Stimulated activated CD8-positive, alpha-beta memory T cell treated with anti-CD3 and anti-CD28 coated beads, Interleukin-4, amount 100 ng/mL, for 1 hour (primary cell): ENCODE data around the gene MORC3.
"Not testable (repeated sequence)": the region's sequence is repeated elsewhere in the genome, so short reads cannot be mapped to it uniquely, and the experiment has no call there.

Source experiments
- DNase-seq, 2 donors: peaks; one replicate each; pipeline ENCODE4 v3.0.0-alpha.2; 2020; ENCODE audit warnings: low read depth in 2 of 2, low spot score in 1 of 2

Gene MORC3, protein sequence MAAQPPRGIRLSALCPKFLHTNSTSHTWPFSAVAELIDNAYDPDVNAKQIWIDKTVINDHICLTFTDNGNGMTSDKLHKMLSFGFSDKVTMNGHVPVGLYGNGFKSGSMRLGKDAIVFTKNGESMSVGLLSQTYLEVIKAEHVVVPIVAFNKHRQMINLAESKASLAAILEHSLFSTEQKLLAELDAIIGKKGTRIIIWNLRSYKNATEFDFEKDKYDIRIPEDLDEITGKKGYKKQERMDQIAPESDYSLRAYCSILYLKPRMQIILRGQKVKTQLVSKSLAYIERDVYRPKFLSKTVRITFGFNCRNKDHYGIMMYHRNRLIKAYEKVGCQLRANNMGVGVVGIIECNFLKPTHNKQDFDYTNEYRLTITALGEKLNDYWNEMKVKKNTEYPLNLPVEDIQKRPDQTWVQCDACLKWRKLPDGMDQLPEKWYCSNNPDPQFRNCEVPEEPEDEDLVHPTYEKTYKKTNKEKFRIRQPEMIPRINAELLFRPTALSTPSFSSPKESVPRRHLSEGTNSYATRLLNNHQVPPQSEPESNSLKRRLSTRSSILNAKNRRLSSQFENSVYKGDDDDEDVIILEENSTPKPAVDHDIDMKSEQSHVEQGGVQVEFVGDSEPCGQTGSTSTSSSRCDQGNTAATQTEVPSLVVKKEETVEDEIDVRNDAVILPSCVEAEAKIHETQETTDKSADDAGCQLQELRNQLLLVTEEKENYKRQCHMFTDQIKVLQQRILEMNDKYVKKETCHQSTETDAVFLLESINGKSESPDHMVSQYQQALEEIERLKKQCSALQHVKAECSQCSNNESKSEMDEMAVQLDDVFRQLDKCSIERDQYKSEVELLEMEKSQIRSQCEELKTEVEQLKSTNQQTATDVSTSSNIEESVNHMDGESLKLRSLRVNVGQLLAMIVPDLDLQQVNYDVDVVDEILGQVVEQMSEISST

GRCh38 chr21:36319767-36320420 lies at the start of gene MORC3:
MORC3 (plus strand) TSS chr21:36320197; CDS start chr21:36320265, 68 bp downstream.
- peak; percentile 95 to 97 for DNase-seq

- DNase-seq: not testable (repeated sequence)
These were observed 49.0 kb upstream of the MORC3 start for GRCh38 chr21:36270786-36271695.

DNA sequence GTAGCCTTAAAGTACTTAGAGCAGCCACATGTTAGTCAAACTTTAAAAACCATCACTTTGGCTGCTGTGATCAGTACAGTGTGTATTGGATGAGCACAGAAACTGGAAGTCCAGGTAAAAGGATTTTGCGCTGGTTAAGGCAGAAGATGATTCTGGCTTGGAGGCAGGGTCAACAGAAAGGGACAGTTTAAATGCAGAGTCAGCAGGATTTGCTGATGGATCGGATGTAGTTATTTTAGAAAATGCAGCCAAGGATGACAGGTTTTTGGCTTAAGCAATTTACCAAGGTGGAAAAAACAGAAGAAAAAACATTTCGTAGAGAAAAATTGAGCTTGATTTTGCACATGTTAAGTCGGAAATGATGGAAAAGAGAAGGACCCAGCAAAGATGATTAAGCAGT lies 45.9 kb upstream of the MORC3 start:
- DNase-seq: no peak

GRCh38 chr21:36282568-36283230 lies 37.3 kb upstream of the MORC3 start:
- no peak for DNase-seq

DNA sequence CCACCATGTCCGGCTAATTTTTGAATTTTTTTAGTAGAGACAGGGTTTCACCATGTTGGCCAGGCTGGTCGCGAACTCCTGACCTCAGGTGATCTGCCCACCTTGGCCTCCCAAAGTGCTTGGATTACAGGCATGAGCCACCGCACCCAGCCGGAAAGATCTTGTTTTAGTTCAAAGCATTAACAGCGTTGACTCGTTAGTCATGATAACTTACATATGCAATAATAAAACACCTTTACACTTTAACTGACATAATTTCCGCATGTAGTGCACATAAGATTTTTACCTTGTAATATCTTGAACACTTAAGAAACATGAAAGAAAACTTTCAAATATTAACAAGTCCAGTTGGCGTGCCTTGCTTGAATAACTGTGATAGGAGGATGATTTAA lies 36.8 kb upstream of the MORC3 start:
- DNase-seq: not testable (repeated sequence)

DNA sequence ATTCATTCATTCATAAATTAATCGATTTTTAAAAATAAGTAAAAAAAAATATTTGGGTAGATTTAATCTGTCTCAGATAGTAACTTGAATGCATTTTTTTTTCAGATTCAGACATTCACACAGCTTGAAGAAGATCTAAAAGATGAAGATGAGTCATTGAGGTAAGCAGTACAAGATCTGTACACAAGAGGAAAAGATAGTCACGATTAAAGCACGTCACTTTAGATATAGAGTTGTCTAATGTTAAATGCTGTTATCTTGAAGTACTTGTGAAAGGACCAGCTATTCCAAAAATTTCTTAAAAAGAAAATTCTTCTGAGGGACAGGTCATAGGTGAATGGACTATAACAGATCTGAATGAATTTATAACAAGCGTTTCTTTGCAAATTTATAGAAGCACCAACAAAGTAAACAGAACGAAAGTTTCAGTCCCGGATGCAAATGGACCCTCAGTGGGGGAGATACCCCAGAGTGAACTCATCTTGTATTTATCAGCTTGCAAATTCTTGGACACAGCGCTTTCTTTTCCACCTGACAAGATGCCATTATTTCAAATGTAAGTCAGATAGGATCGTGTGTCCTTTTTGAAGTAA lies 31.2 kb upstream of the MORC3 start:
- no peak for DNase-seq

DNA sequence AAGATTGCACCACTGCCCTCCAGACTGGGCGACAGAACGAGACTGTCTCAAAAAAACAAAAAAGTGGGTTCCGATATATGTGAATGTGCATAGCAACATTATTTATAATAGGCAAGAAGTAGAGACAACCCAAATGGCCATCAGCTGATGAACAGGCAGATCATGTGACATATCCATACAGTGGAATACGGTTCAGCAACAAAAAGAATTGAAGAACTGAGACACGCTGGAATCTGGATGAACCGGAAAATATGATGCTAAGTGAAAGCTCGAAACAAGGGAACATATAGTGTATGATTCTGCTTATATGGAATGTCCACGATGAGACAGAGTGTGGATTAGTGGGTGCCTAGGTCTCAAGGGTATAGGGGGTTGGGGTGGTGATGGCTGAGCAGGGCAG lies 28.5 kb upstream of the MORC3 start:
- DNase-seq: no peak

DNA sequence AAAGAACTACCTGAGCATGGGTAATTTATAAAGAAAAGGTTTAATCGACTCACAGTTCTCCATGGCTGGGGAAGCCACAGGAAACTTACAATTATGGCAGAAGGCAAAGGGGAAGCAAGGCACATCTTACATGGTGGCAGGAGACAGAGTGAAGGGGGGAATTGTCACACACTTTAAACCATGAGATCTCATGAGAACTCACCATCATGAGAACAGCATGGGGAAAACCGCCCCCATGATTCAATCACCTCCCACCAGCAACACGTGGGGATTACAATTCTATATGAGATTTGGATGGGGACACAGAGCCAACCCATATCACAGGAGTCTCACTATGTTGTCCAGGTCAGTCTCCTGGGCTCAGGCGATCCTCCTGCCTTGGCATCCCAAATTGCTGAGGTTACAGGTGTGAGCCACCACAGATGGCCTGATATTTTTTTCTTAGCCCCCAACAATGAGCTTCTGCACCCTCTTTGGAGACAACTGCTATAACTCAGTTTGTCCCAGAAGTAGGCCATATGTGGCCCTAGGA lies 22.5 kb upstream of the MORC3 start:
- no peak for DNase-seq

DNA sequence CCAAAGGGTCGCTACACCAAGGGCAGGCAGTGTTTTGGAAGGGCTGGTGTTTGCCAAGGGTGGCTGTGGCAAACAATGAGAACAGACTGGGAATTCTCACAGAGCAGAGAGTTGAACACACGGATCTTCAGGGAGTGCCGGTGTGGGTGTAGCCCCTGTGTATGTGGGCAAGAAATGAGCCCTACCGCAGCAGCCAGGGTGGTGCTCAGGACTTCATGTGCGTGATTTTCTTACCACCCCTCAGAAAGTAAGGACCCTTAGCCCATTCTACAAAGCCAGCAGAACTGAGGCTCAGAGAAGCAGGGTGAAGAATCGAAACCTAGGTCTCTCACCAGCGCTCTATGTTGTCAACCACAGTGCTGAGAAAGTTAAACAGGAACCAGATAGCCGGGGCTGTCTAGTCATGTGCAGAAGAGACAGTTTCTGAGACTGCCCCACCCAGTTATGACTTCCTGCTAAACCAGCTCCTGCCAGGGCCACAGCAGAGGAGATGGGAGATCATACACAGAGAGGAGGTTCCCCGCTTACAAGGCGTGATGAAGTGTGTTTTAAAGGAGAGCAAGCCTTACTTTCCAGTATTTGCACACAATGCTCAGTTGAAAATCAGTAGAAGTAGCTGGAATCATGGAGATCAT lies 21.9 kb upstream of the MORC3 start:
- DNase-seq: peak; percentile 46 to 48

- DNase-seq: no peak
These were observed 13.0 kb upstream of the MORC3 start for GRCh38 chr21:36306872-36307534.

DNA sequence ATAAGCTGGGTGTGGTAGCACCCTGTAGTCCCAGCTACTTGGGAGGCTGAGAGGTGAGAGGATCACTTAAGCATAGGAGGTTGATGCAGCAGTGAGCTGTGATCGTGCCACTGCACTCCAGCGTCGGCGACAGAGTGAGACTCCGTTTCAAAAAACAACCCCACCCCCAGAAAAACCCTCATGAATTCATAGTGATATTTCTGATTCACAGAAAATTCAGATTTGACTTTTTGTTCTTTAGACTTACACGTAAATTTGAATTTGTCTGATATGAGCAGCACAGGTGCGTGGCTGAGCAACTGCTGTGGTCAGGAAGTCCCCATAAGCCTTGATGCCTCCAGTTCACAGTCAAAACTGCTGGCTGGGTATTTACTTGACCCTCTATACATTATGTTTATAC lies 10.0 kb upstream of the MORC3 start:
- no peak for DNase-seq

DNA sequence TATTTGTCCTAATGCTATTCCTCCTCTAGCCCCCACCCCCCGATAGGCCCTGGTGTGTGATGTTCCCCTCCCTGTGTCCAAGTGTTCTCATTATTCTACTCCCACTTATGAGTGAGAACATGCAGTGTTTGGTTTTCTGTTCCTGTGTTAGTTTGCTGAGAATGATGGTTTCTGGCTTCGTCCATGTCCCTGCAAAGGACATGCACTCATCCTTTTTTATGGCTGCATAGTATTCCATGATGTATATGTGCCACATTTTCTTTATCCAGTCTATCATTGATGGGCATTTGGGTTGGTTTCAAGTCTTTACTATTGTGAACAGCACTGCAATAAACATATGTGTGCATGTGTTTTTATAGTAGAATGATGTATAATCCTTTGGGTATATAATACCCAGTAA lies 6.6 kb upstream of the MORC3 start:
- not testable (repeated sequence) for DNase-seq

DNA sequence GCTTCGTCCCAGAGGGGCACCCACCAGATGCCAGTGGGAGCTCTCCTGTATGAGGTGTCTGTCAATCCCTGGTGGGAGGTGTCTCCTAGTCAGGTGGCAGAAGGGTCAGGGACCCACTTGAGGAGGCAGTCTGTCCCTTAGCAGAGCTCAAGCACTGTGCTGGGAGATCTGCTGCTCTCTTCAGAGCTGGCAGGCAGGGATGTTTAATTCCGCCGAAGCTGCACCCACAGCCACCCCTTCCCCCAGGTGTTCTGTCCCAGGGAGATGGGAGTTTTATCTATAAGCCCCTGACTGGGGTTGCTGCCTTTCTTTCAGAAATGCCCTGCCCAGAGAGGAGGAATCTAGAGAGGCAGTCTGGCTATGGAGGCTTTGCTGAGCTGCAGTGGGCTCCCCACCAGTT lies 4.0 kb upstream of the MORC3 start:
- not testable (repeated sequence) for DNase-seq

- DNase-seq: no peak
These were observed 3.0 kb upstream of the MORC3 start for GRCh38 chr21:36316872-36317484.

GRCh38 chr21:36319406-36319766 lies 611 bp upstream of the MORC3 start:
- DNase-seq: not testable (repeated sequence)

GRCh38 chr21:36320421-36321324 lies 676 bp downstream of the MORC3 start:
- no peak for DNase-seq
